ENCODE measurements around the gene CNN2. TPM values are rescaled to one million over a fixed set of nuclear protein-coding genes. Genes with fewer than 3 reads are reported as not detected.
A peak's percentile ranks its signal among the peaks of the same experiment; 100 is the strongest.
"Not testable (repeated sequence)": the region's sequence is repeated elsewhere in the genome, so short reads cannot be mapped to it uniquely, and the experiment has no call there.

The CNN2 gene
- total RNA-seq, 1 experiment from 2014 or later, result 87.2 TPM

DNA sequence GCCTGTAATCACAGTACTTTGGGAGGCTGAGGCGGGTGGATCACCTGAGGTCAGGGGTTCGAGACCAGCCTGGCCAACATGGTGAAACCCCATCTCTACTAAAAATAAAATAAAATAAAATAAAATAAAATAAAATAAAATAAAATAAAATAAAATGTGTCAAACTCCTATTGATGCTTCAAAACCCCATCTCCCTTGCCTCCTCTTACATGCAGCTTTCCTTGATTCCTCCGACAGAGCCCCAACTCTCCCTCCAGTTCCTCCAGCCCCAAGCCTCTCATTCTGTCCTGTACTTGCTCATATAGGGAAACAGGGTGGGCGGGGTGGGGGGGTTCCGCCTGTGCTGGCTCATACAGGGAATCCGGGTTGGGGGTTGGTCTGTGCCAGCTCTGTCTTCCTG lies 1.3 kb upstream of the CNN2 start:
- H3K27me3 ChIP-seq; DNase-seq; H3K36me3 ChIP-seq; H3K27ac ChIP-seq; H3K9me3 ChIP-seq (replicated peaks); H3K4me3 ChIP-seq; H3K4me1 ChIP-seq: not testable (repeated sequence)

DNA sequence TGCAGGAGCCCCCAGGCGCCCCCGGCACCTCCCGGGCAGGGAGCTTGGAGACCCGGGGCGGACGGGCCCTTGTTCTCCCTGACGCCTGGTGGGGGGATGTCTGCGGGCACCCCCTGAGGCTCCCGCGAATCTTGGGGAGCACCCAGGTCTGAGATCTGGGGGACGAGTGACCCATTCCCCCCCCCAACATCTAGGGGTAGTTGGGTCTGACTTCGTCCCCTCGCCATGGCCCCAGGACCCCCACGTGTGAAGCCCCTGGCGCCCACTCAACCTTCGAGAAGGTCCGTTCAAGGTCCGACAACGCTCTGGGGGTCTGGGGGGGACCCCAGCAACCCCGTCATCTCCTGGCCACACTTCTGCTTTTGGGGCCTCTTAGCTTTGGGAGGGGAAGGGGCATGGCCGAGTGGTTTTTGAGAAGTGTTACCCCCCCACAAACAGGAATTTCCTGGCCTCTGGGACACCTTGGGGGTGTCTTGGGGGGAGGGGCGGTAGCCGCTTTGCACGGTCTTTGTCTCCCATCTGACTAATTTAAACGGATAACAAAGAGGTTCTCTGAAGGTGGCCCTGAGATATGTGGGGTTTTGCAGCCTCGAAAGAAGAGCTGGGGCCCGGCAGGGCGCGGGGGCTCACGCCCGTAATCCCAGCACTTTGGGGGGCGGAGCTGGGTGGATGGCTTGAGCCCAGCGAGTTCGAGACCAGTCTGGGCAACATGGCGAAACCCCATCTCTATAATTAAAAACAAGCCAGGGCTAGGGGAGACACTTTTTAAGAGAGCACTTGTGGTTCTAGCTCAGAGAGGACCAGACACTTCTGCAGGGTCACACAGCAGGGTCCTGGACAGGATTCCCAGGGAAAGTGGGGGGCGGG lies 608 bp downstream of the CNN2 start:
- peaks cover 3% of the 10 kb centered on the region; the same call in 1 of the 2 replicates for H3K4me1 ChIP-seq

DNA sequence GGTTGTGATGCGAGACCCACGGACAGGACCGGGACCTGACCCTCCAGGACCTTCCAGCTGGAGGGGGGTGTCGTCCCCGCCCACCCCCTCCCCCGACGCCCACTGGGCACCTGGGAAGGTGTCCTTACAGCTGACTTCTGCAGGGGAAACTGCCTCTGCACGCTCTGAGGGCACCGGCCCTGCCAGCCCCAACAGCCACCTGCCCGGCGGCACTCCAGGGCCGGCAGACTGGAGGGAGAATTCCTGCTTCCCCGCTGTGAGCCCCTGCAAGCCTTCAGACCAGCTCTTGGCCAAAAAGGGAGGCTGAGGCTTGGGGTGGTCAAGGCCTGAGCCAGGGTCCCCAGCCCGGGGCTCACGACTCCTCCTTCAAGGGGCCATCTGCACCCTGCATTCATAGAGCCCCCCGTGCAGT lies 1.2 kb downstream of the CNN2 start:
- H3K36me3 ChIP-seq, result peaks cover 19% of the 10 kb centered on the region
- H3K27ac ChIP-seq, result peak overlapping the region; percentile 79
- DNase-seq, result peak in 1 of 2 experiments; percentile 42
- peak overlapping the region; percentile 97 for H3K4me3 ChIP-seq
- H3K4me1 ChIP-seq, result no peaks in the 10 kb centered on the region; the same call in 1 of the 2 replicates
- H3K9me3 ChIP-seq (replicated peaks), result no peaks in the 10 kb centered on the region
- no peaks in the 10 kb centered on the region for H3K27me3 ChIP-seq

More for the DNA sequence above, 608 bp downstream of the CNN2 start:
- H3K4me3 ChIP-seq, result peak overlapping the region; percentile 97
- peak; percentile 47 to 54 for DNase-seq
- peak overlapping the region; percentile 79 for H3K27ac ChIP-seq
- H3K27me3 ChIP-seq, result no peaks in the 10 kb centered on the region
- peaks cover 13% of the 10 kb centered on the region for H3K36me3 ChIP-seq
- no peaks in the 10 kb centered on the region for H3K9me3 ChIP-seq (replicated peaks)

DNA sequence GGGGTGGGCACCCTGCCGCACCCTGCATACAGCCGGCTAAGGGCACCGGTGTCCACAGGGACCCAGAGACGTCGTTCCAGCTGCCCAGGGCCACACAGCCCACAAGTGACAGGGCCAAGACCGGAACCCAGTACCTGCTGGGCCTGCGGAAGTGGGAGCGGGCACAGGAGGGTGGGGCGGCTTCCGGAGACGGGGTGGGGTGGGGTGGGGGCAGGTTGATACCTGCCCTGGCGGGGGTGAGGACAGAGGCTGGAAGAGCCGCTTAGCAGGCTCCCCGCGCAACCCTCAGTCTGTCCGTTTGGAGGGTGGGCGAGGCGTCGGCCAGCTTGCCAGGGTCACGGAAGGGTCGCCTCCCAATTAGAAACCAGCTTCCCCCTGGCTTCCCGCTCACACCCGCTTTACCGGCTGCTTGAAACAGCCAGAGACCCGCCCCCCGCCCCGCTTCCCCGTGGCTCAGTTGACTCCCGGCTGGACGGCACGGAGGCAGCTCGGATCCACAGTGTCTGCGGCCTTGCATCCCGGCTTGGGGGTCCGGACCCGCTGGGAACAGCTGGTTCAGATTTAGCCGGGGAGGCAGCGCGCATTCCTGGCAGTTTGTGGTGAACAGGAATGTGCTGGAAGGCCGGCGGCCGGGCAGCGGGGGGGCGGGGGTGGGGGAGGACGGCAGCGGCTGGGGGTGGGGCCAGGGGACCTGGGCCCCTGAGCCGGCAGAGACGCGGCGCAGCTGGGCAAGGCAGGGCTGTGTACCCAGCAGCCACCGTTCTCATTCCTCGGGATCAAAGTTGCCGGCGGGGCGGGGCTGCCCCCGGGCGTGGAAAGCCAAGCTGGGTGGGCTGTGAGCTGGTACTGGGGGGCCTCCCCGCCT lies 1.9 kb downstream of the CNN2 start:
- Histone ChIP-seq H3K27me3 (no peaks in the 10 kb centered on the region), H3K4me3 (peak overlapping the region; percentile 97), H3K4me1 (no peaks in the 10 kb centered on the region), H3K27ac (peak overlapping the region; percentile 79), H3K36me3 (peaks cover 26% of the 10 kb centered on the region), H3K9me3 (replicated peaks) (no peaks in the 10 kb centered on the region)
- peak; percentile 96 to 97 for DNase-seq

GRCh38 chr19:1032264-1032867 lies 6.0 kb downstream of the CNN2 start:
- H3K4me1 ChIP-seq, result no peaks in the 10 kb centered on the region
- no peak overlapping the region for H3K27ac ChIP-seq
- DNase-seq, result no peak
- no peak overlapping the region for H3K4me3 ChIP-seq
- H3K36me3 ChIP-seq, result peaks cover 46% of the 10 kb centered on the region
- H3K9me3 ChIP-seq (replicated peaks), result no peaks in the 10 kb centered on the region
- H3K27me3 ChIP-seq, result no peaks in the 10 kb centered on the region

GRCh38 chr19:1035998-1036621 lies 9.7 kb downstream of the CNN2 start:
- no peak overlapping the region for H3K4me3 ChIP-seq
- no peaks in the 10 kb centered on the region for H3K9me3 ChIP-seq (replicated peaks)
- H3K27ac ChIP-seq, result no peak overlapping the region
- peaks cover 38% of the 10 kb centered on the region for H3K36me3 ChIP-seq
- no peaks in the 10 kb centered on the region for H3K27me3 ChIP-seq
- peaks cover 3% of the 10 kb centered on the region for H3K4me1 ChIP-seq
- no peak for DNase-seq

- H3K27ac ChIP-seq, result no peak overlapping the region
- H3K36me3 ChIP-seq, result peaks cover 26% of the 10 kb centered on the region
These were observed 11.2 kb downstream of the CNN2 start for GRCh38 chr19:1037621-1038064.

DNA sequence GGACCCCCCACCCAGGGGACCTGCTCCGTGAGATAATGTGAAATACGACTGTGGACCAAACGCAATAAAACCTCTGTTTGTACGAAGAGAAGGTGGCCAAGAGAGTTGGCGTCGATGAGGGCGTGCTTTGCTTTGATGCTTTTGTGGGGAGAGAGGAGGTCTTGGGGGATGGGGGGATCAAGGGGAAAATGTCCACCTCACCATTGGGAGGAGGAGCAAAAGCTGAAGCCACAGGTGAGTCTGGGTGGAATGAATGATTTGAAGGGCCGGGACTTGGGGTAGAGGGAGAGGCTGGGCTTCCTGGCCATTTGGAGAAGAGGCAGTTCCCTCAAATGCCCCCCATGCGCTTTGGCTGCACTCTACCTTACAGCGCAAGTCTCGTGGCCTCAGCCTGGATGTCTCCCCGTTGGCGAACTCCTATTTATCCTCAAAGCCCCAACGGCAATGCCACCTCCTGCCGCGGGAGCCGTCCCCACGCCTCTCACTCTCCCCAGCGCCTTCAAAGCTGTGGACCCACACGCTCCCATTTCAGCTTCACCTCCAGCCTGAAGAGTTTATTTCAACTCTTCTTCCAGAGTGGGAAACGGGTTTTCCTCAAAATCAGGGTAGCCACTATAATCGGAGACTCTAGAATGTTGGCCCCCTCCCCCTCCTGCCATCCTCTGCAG lies 12.7 kb downstream of the CNN2 start:
- Histone ChIP-seq H3K36me3 (peaks cover 18% of the 10 kb centered on the region), H3K9me3 (replicated peaks) (no peaks in the 10 kb centered on the region), H3K27me3 (no peaks in the 10 kb centered on the region), H3K4me1 (peaks cover 26% of the 10 kb centered on the region), H3K4me3 (no peak overlapping the region), H3K27ac (no peak overlapping the region)
- no peak for DNase-seq

More at GRCh38 chr19:1037621-1038064, 11.2 kb downstream of the CNN2 start:
- no peaks in the 10 kb centered on the region for H3K27me3 ChIP-seq
- H3K4me1 ChIP-seq, result peaks cover 19% of the 10 kb centered on the region
- no peak overlapping the region for H3K4me3 ChIP-seq
- no peaks in the 10 kb centered on the region for H3K9me3 ChIP-seq (replicated peaks)
- no peak for DNase-seq

DNA sequence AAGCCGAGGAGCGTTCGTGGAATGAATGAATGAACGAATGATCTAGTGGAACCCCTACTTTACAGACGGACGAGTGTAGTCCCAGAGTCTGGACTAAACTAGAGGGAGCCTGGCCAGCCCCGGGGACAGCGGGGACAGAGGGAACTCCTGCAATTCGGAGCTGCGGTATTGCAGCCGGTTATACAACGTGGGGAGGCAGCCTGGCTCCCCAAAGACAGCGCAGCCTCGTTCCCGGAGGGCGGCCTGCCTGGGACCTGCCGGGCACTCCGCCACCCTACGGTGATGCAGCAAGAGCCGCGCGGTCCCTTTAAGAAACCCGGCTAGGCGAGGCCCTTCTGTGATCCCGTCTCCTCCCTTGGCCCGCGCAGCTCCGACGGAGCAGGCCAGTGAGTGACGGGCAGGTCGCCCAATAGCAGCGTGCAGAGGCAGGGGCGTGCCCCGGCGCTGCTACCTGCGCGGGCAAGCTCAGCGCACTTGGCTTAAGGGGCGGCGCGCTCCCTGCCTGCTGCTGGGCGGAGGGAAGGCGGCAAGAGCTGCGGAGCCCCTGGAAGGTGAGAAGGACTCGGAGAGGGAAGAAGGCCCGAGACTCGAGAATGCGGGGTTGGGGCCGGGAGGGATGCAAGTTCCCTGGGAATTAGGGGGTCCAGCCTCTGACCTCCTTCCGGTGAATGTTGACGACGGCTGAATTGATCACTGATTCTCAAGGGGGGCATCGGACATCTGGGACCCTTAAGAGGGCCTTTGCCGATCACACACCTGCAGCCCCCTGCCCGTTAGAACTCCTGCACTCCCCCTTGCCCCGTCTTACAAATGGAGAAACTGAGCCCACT lies 13.5 kb downstream of the CNN2 start, which contains the start of gene ABCA7:
TSS of gene ABCA7 (plus strand) at position 462 of the 830 bp plus-strand sequence. CDS start 1,255 bp downstream, outside the sequence.
- Histone ChIP-seq H3K36me3 (peaks cover 18% of the 10 kb centered on the region), H3K27me3 (no peaks in the 10 kb centered on the region), H3K4me3 (peak within 1 kb of the TSS; percentile 55), H3K27ac (no peak within 1 kb of the TSS), H3K4me1 (peaks cover 26% of the 10 kb centered on the region), H3K9me3 (replicated peaks) (no peaks in the 10 kb centered on the region)
- DNase-seq, result peak; percentile 97 to 98

GRCh38 chr19:1040476-1041271 lies 14.3 kb downstream of the CNN2 start:
- Histone ChIP-seq H3K4me3 (peak overlapping the region; percentile 55), H3K9me3 (replicated peaks) (no peaks in the 10 kb centered on the region), H3K36me3 (peaks cover 13% of the 10 kb centered on the region), H3K27me3 (no peaks in the 10 kb centered on the region), H3K27ac (no peak overlapping the region), H3K4me1 (peaks cover 26% of the 10 kb centered on the region)
- DNase-seq, result peak; percentile 97 to 98

GRCh38 chr19:1041272-1041834 lies 14.9 kb downstream of the CNN2 start:
- Histone ChIP-seq H3K4me1 (peaks cover 26% of the 10 kb centered on the region), H3K9me3 (replicated peaks) (no peaks in the 10 kb centered on the region), H3K27me3 (no peaks in the 10 kb centered on the region), H3K27ac (no peak overlapping the region), H3K4me3 (peak overlapping the region; percentile 35), H3K36me3 (peaks cover 6% of the 10 kb centered on the region; the same call in 1 of the 2 replicates)
- DNase-seq, result no peak

All from SJCRH30 (cell line).